NCI-H1436 treated with DMSO at 0.1 percent for 48 hours (cell line): ENCODE measurements around the gene PBX4.
A peak's percentile ranks its signal among the peaks of the same experiment; 100 is the strongest.

Experiments used
- DNase-seq: peaks from one replicate; lab custom pipeline; 2025; lab: John Stamatoyannopoulos, UW

The PBX4 gene

DNA sequence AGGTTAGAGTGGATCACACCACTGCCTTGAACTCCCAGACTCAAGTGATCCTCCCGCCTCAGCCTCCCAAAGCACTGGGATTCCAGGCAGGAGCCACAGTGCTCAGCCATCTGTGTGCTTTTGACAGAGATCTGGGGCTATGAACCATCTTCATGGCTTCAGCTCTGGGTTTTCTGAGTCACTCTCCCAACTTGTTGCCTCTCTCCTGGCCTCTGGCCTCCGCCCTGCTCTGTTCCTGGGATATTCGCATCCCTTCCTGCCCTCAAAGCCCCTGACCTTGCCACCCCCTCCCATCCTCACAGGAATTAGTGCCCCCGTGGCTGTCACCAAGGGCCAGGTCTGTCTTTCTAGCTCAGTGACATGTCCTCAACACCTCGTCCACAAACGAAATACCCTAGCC, 30.7 kb upstream of the PBX4 start:
- DNase-seq, result no peak

DNA sequence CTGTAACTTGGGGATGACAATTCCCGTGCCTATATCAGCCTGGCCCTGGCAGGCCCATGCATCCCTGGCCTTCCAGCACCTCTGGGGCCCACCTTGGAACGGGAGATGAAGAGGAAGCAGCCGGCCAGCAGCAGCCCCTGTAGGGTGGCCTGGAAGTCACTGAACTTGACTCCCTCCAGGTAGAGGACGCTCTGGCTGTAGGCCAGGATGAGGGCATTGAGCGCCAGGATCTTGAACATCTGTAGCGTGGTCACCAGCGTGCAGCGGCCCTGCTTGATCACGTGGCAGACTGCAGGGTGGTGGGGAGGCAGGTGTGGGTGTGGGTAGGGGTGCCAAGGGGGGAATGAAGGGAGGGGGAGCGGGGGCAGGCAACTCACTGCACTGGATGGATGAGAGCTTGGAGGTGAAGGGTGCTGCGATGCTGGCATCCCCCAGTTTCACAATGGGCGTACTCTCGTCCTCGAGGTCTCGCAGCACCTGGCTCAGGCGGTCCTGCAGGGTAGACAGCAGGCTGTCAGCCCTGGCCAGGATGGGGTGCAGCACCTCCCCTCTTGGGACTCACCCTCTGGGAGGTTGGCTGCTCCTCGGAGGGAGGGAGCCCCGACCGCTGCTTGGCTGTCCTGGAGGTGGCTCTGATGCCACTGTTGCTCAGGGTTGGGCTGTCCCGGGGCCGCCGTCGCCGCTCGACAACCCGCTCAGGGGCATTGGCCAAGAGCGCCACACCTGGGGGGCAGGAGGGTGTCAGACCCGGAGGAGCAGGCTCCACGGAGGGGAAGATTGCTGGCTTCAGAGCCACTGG, 28.7 kb upstream of the PBX4 start:
- no peak for DNase-seq

DNA sequence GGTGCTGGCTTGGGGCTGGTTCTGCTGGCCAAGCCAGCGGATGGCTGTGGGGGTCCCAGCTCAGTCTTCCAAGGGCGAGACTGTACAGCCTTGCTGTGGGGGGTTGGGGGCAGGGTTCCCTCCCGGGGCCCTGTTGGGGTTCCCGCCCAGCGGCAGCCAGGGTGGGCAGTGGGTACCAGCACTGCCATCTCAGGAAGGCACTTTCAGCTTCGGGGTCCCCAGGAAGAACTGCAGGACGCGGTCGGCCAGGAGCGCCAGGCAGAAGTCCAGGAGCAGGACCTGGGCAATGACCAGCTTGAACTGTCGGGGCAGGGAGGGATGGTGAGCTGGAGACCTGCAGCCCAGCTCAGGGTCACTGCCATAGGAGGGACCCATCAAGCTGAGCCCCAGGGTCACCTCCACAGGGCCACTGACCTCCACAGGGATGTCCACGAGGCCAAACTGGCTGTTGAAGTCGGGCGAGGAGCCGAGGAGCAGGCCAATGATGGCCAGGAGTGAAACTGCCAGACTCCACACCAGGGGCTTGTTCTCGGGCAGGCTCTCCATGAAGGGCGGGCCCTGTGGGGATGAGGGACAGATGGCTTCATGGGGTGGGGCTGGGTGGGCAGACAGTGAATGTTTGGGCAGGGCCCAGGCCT, 26.9 kb upstream of the PBX4 start:
- DNase-seq, result no peak

DNA sequence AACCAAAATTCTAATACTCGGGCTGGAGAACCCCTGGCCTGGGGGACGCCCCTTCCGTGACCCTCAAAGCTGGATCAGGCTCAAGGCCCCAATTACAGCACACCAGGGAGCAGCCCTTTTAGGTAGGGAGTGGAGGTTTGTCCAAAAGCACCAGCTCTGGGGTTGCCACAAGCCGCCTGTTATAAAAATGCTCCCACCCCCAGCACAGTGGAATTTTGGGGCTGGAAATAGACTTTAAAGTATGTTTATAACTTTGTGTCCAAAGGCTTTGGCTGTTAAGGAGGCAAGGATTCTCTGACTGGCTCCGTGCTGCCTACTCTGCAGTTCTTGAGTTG, 25.5 kb upstream of the PBX4 start:
- no peak for DNase-seq

DNA sequence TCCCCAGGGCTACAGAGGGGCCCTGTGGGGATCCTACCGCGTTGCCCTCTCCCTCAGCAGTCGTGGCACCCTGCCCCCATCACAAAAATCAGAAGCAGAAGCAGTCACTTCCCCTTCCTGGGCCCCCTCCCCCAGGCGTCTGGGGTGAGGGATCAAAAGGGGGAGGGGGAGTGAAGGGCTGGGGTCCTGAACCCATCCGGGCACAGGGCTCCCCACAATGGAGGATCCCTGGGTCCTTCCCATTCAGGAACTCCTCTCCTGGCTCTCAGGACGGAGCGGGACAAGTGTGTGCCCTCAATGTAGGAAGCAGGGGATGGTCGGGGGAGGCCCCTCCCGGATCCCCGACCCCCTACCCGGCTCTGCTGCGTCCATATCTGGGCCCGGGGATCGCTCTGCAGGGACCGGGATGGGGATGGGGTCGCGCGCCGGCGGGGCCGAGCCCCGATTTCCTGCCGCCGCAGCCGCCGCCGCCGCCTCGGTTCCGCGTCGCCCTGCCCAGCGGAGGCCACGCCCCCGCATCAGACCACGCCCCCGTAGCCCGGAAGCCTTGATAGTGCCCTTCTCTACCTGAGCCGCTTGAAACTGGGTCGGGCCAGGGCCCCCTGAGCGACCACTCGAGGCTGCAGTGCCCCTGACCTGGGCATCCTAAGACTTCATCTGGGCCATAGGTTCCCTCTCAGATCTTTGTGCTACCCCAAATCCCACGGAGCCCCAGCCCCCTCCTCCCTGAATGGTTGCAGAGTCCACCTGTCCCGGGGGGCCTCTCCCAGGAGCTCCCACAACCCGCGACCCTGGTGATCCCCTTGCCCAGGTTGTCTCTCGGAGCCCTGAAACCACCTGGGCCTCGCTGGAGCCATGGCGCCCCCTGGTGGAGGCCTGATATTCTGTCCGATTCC, 24.9 kb upstream of the PBX4 start, which contains the start of gene GMIP:
Gene GMIP, minus strand, starts transcription at position 500 of the 896 bp plus-strand sequence. Its CDS starts 128 bp downstream, at position 372.
- DNase-seq, result peak; percentile 23

DNA sequence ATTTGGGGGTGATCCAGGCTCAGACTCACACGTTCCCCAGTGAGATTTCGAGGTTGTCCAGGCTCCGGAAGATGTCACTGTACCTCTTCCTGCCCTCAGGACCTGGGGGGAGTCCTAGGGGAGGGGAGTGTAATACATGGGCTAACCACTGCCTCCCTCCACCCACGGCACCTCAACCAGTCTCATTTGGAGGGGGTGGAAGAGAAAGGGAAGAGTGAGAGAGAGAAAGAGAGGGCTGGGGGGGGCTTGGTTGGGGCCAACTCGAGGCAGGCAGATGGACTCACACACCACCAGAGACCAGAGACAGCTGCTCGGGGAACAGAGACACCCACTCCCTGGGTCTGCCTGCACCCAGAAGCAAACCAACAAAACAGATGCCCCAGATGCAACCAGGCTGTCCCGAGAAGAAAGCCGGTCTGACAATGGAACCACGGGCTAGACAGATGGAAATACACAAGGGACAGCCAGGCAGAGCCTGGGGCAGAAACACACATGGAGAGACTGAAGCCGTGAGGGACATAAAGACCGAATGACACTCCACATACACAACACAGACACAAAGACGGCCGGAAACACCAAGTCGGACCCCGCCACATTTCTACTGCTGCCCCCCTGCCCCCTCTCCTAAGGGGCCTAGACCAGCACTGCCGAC, 24.1 kb upstream of the PBX4 start:
- DNase-seq, result no peak

DNA sequence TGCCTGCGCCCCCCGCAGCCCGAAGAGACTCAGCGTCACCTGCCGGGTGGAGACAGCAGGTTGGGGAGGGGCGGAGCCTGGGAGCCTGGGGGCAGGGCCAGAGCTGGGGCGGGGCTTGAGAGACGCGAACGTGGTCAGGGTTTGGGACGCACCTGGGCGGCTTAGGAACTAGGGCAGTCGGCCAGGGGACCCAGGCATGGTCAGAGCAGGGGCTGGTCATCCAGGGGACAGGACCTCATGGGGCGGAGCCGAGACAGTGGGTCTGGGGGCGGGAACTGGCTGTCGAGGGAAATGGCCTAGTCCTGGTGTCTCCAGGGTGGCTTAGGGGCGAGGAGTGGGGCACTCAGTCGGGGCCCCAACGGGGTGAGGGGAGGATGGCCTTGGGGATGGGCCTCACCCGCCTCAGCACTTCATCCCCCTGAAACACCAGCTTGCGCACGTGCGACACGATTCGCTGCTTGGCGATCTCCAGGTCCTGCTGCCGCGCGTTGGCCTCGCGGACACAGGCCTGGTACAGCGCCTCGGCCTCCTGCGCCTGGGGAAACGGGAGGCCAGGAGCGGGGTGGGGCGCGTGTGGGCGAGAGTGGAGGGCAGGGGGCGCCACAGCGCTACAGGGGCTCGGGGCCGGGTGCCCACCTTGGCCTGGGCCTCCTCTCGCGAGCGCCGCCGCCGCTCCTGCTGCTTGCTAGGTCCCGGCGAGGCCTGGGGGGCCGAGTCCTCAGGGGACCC, 19.2 kb upstream of the PBX4 start:
- no peak for DNase-seq

DNA sequence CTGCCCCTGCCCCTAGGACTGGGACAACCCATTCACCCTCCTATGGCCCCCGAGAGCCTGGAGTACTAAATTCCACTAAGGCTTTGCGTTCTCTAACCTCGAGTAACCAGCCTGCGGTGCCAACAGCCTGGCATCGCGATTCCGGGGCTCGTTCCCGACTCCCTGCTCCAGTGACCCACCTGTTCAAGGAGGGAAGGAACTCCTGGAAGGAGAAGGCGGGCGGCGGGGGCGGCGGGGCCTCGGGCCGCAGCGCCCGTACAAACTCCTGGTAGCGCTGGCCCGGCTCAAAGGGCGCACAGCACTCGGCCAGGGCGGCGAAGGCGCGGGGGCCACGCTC, 18.7 kb upstream of the PBX4 start:
- DNase-seq, result no peak

DNA sequence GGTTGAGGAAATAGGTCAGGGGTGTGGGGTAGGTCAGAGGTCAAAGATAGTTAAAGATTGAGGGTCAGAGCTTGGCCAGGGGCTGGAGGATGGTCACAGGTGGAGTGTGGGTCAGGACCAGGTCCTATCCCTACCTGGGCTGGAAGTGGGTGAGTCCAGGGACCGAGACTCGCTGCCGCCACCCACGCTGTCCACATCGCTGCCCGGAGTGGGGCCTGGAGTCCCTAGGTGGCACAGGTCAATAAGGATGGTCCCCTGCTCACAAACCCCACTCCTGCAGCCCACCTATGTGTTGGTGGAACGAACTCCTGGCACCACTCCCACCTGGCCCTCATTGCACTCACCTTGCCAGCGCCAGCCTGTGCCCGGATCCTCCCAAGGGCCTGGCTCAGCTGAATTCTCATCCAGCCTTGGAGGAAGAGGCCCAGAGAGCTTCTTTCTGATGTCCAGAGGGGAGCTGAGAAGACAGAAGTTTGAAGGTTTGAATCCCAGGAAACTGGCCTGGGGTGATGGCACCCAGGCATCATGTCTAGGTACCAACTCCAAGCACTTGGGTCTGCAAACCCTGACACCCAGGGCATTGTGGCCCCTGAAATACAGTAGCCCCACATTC, 18.2 kb upstream of the PBX4 start:
- DNase-seq, result no peak

DNA sequence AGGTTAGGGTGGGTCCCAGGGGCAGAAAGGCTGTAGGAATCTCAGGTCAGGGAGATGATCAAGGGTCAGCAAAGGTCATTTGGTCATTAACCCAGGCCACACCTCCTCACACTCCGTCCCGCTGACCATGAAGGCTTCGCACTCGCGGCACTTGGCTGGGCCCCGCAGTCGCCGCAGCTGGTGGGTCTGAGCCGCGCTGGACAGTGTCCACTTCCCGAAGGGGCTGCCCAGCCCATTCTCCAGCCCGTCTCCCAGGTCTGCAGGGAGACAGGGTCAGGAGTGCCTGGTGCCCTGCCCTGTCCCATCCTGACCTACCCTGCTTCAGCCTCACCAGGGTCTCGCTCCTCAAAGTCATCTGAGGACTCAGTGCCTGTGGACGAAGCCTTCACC, 16.8 kb upstream of the PBX4 start:
- DNase-seq, result no peak

DNA sequence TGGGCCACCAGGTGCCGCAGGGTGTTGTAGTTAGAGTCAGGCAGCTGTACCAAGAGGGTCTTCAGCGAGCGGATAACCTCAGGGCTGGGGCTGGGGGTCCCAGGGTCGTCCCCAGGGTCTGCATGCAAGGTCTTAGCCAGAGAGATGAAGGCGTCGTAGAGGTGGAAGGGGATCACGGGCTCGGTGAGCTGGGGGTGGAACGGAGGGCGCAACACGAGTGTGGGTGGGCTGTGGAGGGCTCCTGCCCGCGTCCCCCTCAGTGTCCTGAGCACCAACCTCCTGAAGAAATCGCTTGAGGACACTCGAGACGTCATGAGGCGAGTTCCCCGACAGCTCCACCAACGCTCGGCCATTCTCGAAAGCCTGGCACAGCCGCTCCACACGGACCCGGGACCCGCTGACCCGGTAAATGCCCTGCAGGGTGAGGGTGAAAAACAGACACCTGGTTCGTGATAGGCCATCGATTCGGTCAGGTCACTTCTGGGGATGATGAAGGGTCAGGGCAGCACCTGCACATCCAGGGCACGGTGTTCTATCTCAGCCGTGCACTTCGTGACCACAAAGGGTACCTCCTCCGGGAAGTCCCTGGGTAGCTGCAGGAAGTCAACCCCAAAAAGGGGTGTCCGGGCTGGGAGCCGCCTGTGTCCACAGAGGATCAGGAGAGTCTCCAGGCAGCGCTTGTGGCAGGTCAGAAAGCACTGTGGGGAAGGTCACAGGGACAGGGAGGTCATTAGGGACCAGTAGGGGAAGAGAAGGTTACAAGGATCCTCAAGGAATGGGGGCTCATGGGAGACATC, 16.2 kb upstream of the PBX4 start:
- no peak for DNase-seq

DNA sequence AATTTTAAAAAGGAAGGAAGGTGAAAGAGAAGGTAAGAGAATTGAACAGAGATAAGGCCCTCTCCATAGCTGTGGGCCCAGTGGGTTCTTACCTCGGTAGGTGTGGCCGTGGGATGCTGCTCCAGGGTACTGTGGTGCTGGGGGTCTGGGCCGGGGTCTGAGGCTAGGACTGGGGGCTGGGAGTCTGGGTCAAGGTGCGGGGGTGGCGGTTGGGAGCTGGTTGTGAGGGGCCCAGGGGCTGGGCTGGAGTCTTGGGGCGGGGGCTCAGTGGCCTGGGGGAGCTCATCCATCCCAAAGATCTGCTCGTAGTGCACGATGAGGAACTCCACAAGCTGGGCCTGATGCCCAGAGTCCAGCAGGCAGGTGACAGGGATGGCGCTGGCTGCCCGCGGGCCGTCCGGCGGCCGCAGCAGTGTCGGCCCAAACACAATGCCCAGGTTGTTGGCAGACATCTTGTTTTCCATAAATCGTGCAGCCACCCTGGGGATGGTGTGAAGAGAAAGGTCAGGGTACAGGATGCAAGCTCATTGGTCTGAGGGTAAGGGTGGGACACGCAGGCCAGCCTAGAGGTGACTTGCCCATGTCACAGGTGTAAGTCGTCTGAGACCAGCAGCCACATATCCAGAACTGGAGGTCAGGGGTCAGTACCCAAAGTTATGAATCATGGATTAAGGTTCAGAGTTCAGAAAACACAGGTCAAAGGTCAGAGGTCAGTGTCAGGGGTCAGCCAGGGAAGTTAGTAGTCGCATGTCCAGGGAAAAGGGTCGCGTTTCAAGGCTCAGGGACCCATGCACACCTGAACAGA, 15.4 kb upstream of the PBX4 start:
- DNase-seq, result no peak

DNA sequence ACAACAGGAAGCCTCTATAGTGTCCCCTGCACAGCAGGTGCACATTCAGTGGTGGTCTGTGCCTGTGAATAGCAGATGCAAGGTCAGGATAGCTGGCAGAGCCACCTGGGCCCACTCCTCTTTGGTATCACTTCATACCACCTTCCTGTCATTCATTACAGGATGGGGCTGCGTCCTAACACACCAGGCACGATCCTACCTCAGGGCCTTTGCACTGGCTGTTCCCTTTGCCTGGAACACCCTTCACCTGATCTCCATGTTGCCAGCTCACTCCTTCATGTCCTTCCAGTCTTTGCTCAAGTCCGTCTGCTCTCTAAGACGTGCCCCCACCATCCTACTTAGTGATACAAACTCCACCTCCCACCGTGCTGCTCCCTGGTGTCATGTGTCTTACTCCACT, 14.2 kb upstream of the PBX4 start:
- no peak for DNase-seq

DNA sequence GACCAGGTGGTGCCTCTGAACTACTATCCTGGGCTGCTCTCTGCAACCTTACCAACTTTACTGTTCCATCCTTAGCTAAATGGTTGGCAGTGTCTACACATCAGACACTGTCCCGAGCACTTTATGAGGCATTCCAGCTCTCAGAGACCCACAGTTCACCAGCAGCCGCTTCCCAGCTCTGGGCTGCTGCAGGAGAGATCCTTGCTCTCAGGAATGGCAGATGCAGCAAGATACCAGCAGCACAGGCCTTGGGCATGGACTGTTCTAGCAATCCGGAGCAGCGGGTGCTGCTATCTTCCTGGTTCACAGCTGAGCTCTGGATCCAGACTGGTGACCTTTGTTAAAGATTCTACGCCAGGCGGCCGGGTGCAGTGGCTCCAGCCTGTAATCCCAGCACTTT, 12.9 kb upstream of the PBX4 start:
- DNase-seq, result no peak

DNA sequence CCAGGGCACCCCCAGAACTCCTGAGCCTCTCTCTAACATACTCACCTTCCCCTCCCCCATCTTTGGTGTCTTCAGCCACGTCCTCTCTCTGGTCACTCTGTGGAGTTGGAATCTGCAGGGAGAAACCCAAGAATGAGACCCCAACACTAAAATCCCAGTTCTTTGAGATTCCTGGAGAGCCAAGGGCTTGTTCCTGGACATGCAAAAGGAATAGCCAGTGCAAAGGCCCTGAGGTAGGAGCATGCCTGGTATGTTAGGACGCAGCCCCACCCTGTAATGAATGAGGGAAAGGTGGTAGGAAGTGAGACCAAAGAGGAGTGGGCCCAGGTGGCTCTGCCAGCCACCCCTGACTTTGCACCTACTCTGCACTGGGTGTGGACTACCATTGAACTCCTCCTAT, 11.9 kb upstream of the PBX4 start:
- DNase-seq, result no peak

DNA sequence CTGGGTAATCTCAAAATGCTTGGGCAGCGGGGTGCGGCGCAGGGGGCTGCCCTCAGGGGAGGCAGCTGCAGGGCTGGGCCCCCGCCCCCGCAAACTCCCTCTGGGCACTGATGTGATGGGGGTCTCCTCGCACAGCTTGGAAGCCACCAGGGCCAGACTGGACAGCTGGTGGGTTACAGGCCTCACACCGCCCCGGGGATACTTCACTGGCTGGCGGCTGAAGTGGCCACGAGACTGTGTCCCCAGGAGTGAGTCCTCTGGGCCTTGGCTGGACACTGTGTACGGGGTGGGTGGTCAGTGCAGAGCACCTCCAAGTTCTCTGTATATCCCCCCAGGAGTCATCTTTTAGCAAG, 11.6 kb upstream of the PBX4 start:
- no peak for DNase-seq

DNA sequence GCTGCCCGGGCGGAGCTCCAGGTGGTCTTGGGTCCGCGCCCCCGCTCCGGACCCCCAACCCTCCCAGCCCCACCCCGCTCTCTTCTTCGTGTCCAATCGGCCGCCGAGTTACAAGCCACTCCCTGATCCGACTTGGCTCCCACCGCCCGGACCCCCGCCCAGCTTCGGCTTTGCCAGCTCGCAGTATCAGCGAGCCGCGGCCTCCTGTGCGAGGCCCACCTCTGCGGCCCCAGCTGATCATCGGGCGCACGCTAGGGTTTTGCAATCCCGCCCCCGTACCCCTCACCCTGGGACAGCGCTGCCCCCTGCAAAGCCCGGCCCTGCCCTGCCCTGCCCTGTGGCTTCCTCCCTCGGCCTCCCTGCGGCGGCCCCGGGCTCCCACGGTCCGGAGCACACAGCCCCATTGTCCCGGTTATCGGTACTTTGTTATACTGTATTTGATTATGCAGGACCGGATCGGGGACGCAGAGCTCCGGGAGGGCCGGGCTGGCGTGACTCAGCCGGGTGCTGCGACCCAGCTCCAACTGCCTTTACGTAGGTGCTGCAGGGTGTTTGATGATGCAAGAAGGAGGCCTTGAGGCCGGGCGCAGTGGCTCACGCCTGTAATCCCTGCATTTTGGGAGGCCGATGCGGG, 10.1 kb upstream of the PBX4 start:
- DNase-seq, result no peak

DNA sequence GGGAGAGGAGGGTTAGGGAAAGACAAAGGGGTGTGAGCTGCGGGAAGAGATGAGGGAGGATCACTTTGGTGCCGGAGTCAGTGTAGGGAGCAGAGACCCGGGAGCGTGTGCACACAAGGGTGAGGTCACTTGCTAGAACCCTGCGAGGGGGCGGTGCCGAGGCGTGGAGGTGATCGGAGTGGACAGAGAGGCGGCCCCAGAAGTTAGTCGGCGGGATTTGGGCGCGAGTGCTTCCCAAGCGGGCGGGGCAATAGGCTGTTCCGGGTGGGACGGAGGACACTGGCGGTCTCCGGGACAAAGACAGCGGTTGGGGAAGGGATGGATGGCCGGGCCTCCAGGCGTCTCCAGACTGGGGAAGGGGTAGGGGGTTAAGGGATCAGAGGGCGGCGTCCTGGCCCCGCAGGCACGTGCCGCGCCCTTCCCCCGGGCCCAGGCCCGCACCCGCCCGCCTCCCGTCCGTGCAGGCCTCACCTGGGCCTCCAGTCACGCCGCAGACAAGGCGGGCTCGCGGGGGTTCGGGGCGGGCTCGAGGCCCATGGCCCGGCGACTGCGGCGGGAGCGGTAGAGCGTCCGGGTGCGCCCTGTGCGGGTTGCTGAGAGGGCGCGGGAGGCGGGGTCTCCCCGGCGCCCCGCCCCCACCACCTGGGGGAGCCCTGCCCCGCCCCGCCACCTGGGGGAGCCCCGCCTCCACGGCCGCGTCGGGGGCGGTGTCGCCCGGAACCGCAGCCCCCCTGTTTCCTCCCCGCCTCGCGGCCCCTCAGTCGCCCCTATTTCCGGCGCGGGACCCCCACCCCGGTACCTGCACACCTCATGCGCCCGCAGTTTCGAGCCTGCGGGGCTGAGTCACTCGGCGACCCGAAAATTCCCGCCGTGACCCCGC, 9.4 kb upstream of the PBX4 start, which contains the start of gene LPAR2:
Gene LPAR2, minus strand, starts transcription at position 600 of the 880 bp plus-strand sequence. CDS start 945 bp downstream, outside the sequence.
- no peak for DNase-seq
